GM21381 (cell line): Measurements from ENCODE around the gene CD19.
"Not testable (repeated sequence)": the region's sequence is repeated elsewhere in the genome, so short reads cannot be mapped to it uniquely, and the experiment has no call there.

Source experiments
- ATAC-seq: cut with Tn5 transposase; IDR thresholded peaks from one replicate; pipeline ENCODE4 v1.9.1; 2021; ENCODE audit warnings: mild to moderate bottlenecking, moderate library complexity; ENCODE audit not compliant: unreplicated experiment

Gene CD19

DNA sequence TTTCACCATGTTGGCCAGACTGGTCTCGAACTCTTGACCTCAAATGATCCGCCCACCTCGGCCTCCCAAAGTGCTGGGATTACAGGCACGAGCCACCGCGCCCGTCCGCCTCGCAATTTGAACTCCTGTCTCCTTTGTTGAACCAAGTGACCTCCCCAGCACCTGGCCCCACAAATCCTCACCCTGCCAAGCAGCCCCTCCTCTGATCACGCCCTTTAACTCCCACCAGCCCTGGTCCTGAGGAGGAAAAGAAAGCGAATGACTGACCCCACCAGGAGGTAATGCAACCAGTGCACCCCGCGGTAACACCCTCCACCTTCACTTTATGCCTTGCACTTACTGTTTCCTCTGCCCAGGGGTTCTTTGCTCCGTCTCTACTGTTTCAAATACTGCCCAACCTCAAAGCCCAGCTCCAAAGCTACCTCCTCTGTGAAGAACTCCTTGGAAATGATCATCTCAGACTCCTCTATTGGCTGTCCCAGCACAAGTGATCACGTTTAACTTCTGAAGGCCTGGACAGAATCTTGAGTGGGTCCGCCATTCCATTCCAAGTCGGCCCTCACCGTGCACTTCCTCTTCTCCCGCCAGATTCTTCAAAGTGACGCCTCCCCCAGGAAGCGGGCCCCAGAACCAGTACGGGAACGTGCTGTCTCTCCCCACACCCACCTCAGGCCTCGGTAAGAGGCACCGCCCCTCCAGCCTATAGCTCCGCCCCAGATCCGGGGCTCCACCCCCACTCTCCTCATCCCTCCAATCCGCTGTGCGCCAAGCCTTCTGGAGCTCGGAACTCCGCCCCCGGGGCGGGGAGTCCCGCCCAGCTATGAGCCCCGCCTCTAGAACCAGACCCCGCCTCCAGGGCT, 4.4 kb downstream of the CD19 start:
- peak; percentile 72 for ATAC-seq

GRCh38 chr16:28936784-28937155, 5.0 kb downstream of the CD19 start:
- ATAC-seq = no peak

- ATAC-seq = no peak
These were observed 5.6 kb downstream of the CD19 start for GRCh38 chr16:28937222-28937876.

DNA sequence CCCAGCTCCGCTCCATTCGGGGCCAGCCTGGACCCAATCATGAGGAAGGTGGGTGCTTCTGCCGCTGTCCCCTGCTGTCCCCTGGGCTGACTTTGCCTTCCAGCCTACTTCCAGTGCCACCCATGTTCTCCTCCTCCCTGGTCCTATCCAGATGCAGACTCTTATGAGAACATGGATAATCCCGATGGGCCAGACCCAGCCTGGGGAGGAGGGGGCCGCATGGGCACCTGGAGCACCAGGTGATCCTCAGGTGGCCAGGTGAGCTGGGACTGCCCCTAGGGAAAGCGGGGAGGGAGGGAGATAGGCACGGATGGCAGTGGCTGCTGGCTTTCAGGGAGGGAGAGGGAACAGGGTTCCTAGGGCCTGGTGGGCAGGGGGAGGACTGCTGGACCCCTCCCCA, 7.0 kb downstream of the CD19 start:
- no peak for ATAC-seq

DNA sequence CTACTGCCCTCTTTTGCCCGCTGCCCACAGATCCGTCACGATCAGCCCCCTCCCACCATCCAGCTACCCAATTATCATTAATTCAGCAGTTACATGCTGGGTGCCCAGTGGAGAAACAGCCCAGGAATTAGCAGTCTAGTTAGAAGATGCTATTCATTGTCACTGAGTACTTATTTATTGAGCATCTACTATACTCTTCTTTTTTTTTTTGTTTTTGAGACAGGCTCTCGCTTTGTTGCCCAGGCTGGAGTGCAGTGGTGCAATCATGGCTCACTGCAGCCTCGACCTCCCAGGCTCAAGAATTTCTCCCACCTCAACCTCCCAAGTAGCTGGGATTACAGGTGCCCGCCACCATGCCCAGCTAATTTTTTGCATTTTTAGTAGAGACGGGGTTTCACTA, 8.1 kb downstream of the CD19 start:
- not testable (repeated sequence) for ATAC-seq

DNA sequence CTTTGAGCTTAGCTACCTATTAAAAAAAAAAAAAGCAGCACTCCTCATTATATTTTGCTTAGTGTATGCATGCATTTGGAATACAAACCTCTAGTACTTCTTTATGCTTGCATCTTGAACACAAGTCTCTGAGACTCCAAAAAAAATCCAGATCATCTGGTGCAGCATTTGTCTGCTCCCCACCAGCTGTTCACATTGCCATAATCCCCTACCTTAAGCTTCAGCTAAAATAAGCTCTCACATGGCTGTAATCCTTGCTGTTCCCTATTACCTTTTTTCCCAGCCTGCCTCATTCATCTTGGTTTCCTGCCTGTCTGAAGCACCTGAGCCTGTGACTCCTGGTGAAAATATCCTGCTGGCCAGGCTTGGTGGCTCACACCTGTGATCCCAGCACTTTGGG, 11.5 kb downstream of the CD19 start:
- ATAC-seq = no peak

DNA sequence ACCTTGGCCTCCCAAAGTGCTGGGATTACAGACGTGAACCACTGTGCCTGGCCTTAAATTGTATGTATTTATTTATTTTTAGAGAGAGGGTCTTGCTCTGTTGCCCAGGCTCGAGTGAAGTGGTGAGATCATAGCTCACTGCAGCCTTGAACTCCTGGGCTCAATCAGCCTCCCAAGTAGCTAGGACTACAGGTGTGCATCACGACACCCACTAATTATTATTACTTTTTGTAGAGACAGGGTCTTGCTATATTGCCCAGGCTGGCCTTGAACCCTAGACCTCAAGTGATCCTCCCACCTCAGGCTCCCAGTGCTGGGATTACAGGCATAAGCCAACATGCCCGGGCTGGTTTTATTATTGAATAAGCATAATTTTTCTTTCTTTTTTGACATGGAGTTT, 14.9 kb downstream of the CD19 start:
- no peak for ATAC-seq

GRCh38 chr16:28950648-28951409, 19.1 kb downstream of the CD19 start, which contains the start of gene NFATC2IP:
Gene NFATC2IP (plus strand): TSS chr16:28950937. CDS start chr16:28951012, 75 bp downstream.
- ATAC-seq = peak; percentile 92

- peak; percentile 20 for ATAC-seq
These were observed 19.7 kb downstream of the CD19 start for GRCh38 chr16:28951410-28951943.

DNA sequence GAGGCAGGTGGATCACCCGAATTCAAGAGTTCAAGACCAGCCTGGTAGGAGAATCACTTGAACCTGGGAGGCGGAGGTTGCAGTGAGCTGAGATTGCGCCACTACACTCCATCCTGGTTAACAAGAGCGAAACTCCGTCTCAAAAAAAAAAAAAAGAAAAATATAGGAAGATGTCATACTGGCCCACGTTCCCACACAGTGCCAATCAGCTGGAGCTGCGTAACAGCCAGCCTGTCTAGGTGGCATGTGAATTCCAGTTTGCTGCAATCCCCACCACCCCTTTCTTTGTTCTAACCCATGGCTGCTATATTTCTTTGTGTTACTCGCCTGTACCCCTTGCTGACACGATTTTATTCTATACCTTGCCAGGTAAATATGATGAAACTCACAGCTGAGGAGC, 26.4 kb downstream of the CD19 start:
- ATAC-seq = no peak

DNA sequence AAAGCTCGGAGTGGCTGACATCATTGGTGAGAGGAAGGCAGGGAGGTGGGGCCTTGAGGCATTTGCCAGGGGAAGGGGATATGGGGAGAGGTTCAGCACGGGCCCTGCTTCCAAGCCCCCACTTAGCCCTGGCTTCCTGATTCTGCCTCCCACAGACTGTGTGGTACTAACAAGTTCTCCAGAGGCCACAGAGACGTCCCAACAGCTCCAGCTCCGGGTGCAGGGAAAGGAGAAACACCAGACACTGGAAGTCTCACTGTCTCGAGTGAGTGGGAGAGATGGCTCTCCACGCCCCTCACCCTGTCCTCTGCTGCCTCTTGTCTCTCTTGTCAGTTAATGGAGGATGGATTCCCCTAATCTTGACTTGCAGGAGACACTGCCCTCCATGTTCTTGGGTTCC, 27.1 kb downstream of the CD19 start:
- no peak for ATAC-seq

- no peak for ATAC-seq
These were observed 32.3 kb downstream of the CD19 start for GRCh38 chr16:28964072-28964471.

GRCh38 chr16:28964496-28964895, 32.7 kb downstream of the CD19 start:
- no peak for ATAC-seq

GRCh38 chr16:28967156-28967555, 35.4 kb downstream of the CD19 start:
- ATAC-seq = no peak

DNA sequence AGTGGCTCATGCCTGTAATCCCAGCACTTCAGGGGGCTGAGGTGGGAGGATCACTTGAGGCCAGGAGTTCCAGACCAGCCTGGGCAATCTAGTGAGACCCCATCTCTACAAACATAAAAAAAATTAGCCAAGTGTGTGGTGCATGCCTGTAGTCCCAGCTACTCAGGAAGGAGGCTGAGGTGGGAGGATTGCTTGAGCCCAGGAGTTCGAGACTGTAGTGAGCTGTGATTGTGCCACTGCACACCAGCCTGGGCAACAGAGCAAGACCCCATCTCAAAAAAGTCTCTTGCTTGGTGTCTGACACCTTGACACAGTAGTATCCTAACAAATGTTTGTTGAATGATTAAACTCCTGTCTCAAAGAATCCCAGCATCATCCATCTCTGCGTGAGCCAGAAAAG, 37.9 kb downstream of the CD19 start:
- not testable (repeated sequence) for ATAC-seq

- ATAC-seq = peak; percentile 12
These were observed 42.3 kb downstream of the CD19 start for GRCh38 chr16:28974007-28974436.

- ATAC-seq = peak; percentile 88
These were observed 42.8 kb downstream of the CD19 start, which contains the start of gene SPNS1 for GRCh38 chr16:28974437-28975157. Gene SPNS1 (plus strand): TSS chr16:28974778. CDS start chr16:28975152, 374 bp downstream.

DNA sequence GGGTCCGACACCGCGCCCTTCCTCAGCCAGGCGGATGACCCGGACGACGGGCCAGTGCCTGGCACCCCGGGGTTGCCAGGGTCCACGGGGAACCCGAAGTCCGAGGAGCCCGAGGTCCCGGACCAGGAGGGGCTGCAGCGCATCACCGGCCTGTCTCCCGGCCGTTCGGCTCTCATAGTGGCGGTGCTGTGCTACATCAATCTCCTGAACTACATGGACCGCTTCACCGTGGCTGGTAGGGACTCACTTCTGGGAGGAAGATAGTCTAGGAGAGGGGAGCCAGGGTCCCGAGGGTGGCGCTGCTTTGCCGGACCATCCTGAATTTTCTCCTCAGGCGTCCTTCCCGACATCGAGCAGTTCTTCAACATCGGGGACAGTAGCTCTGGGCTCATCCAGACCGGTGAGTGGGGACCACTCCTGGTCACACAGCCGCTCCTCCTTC, 43.4 kb downstream of the CD19 start:
- no peak for ATAC-seq

DNA sequence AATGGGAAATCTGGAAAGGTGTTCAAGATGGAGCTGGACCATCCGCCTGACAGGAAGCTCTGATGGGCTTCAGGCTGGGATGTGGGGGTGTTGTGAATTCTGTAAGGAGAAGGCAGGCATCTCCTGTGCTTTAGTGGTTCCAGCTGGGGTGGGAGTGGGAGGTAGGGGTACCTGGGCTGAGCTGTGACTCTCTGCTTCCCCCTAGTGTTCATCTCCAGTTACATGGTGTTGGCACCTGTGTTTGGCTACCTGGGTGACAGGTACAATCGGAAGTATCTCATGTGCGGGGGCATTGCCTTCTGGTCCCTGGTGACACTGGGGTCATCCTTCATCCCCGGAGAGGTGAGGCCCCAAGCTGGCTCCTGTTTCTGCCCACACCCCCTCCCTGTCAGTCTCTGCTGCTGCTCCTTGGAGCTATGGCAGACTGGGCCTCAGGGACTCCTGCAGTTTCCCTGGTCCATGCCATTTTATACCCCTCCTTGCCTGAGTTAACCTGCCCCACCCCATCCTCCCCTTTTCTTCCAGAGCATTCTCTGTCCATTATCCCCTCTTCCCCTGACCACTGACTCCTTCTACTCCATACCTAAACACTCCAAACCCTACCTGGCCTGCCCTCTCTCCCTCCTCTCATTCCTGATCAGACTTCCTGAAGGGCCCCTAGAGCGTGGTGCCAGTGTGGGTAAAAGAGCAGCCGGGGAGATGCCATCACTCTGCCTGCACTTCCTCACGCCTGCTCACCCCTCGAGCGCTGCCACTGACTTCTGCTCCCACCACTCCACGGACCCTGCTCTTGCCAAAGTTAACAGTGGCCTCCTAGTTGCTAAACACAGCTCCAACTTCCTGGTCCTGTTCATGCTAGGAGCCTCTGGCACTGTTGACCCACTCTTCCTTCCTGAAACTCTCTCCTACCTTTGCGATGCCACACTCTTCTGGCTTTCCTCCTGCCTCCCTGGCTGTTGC, 46.2 kb downstream of the CD19 start:
- no peak for ATAC-seq
